HG02973 (cell line): ENCODE measurements around the gene TMEM37.

Source experiments
- ATAC-seq: cut with Tn5 transposase; IDR thresholded peaks from one replicate; pipeline ENCODE4 v1.9.1; 2021; ENCODE audit warnings: moderate library complexity; ENCODE audit not compliant: unreplicated experiment

The TMEM37 gene

GRCh38 chr2:119431976-119432850, 559 bp downstream of the TMEM37 start:
- no peak for ATAC-seq

DNA sequence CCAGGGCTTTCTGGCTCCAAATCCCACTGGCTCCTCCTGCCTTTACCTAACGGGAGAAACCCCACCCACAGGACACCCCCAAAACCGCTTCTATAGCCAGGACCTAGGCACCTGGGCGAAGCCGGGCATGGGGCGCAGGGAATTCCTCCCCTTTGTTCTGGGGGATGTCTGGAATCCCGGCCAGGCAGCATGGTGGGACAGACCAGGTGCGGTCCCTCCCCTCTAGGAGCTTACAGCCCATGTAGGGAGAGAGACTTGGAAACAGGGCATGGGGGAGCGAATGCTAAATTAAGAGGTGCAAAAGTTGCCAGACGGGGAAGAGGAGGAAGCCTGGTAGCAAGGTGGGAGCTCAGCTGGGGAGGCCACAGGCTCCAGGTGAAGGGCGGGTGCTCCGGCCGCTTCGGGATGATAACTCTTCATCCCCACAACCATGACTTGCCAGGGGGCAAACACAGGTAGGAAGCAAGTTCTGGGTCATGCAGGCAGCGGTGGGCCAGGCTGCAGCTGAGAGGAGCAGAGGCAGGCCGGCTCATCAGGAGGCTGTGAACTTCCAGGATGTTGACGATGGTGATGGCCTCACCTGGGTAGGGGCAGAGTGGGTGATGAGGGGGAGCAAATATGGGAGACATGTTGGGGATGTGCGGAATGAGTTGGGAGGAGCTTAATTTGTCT, 1.3 kb downstream of the TMEM37 start:
- ATAC-seq: no peak

- ATAC-seq: no peak
These were observed 2.1 kb downstream of the TMEM37 start for GRCh38 chr2:119433636-119434327.

DNA sequence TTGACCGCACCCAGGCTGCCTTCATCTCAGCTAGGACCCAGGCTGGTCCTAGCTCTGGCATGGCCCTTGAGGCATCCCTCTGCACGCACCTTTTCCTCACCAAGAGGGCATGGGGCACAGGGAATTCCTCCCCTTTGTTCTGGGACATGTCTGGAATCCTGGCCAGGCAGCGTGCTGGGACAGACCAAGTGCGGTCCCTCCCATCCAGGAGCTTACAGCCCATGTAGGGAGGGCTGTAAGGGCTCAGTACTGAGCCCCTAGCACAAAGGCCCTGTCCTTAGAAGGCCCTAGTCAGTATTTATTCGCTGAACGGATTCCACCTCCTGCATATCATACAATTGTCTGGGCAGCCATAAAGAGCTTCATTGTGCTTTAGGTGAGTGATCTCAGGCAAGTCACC, 3.0 kb downstream of the TMEM37 start:
- no peak for ATAC-seq

DNA sequence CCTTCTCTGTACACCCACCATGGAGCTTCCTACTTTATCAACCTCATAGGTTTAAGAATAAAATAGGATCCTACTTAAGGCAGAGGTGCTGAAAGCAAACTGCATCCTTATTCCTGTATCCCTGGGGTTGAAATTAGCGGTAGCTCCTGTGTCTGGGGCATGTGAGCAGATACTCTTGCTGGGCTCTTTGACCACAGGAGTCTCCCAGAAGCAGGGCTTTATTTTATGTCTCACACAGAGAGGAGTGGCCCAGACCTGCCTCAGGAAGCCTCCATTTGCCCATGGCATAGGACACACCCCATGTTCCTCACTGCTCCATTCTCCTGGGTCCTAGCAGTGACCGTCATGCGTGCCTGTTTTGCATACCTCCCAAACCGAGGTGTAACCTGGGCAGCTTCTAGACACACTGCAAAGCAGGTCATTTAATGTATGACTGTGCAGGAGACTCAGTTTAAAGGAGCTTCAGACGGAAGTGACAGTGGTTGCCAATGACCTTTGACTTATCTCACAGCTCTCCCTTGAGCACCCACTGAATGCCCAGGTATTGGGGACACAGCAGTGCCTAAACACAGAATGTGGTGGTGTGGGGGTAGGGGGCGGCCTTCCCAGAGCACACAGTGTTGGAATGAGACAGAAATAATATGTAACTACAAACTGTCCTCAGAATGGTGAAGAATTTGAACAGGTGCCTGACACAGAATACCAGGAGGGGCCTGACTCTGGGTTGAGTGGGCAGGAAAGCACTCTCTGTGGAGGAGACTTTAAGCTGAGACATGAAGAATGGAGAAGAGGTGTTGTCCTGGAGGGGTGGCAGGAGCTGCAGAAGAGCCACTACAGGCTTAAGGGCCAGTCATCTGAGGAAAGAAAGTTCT, 3.7 kb downstream of the TMEM37 start:
- ATAC-seq: no peak

- no peak for ATAC-seq
These were observed 4.3 kb downstream of the TMEM37 start for GRCh38 chr2:119435953-119436297.

DNA sequence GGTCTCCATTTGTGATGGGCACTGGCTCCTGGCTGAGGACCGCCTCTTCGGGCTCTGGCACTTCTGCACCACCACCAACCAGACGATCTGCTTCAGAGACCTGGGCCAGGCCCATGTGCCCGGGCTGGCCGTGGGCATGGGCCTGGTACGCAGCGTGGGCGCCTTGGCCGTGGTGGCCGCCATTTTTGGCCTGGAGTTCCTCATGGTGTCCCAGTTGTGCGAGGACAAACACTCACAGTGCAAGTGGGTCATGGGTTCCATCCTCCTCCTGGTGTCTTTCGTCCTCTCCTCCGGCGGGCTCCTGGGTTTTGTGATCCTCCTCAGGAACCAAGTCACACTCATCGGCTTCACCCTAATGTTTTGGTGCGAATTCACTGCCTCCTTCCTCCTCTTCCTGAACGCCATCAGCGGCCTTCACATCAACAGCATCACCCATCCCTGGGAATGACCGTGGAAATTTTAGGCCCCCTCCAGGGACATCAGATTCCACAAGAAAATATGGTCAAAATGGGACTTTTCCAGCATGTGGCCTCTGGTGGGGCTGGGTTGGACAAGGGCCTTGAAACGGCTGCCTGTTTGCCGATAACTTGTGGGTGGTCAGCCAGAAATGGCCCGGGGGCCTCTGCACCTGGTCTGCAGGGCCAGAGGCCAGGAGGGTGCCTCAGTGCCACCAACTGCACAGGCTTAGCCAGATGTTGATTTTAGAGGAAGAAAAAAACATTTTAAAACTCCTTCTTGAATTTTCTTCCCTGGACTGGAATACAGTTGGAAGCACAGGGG, 5.5 kb downstream of the TMEM37 start:
- no peak for ATAC-seq

DNA sequence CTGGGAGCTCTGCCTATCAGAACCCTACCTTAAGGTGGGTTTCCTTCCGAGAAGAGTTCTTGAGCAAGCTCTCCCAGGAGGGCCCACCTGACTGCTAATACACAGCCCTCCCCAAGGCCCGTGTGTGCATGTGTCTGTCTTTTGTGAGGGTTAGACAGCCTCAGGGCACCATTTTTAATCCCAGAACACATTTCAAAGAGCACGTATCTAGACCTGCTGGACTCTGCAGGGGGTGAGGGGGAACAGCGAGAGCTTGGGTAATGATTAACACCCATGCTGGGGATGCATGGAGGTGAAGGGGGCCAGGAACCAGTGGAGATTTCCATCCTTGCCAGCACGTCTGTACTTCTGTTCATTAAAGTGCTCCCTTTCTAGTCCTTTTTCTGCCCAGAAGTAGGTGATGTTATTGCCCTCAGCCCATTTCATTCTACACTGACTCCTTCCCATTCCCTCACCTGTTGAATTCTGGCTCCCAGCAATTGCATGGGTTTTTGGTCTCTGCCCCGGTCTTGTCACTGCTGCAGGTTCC, 6.5 kb downstream of the TMEM37 start:
- no peak for ATAC-seq

GRCh38 chr2:119438726-119439284, 7.2 kb downstream of the TMEM37 start:
- ATAC-seq: no peak

DNA sequence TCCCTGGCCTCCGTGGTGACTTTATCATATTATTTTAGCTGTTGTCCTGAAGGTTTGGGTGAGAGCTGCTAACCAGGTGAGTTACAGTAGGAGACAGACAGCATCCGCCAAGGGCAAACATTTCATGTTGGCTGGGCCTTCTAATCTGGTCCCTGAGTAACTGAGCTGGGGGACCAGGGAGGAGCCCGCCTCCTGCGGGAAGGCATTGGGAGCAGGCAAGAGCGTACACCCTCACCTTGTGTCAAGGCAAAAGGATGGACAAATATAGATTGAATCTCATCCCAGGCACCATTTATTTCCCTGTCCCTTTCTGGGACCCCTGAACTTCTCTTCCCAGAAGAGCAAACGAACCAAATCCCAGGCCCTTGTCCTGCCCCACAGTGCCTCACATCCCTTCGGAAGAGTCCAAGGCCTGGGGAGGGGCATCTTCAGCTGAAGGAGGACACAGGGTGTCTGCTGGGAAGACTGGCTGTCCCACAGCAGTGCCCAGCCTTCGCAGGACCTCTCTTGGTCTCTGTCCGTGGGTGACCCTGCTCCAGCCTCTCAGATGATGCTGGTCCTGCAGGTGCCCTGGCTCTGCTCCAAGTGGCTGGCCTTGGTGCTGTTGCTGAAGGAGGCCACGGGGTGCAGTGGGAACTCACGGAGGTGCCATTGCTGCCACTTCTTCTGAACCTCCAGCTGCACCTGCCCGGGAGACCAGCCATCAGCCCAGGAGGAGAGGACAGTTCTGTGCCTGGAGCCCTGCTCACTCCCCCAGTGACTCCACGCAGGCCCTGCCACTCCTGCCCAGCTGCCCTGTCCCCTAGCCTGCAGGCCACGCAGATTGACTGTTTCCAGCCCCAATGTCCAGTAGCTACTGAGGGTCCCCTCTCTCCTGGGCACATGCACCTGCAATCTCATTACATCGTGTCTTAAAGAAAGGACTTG, 8.2 kb downstream of the TMEM37 start:
- ATAC-seq: no peak

DNA sequence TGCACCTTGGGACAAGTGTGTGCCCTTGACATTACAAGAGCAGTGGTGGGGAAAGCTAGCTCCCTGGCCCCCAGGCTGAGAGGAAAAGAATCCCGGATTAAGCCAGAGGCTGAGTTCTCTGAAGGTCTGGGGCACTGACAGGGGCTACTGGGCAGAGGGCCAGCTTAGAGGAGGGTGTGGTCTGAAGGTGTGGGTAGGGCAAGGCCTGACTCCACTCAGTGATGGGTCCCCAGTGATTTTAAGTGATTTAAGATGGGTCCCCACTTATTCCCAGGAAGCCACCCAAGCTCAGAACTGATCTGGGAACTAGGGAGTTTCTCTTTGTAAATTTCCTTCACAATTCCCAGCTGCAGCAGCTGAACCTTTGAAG, 8.8 kb downstream of the TMEM37 start:
- no peak for ATAC-seq

GRCh38 chr2:119440873-119441272, 9.2 kb downstream of the TMEM37 start:
- ATAC-seq: no peak

- ATAC-seq: no peak
These were observed 9.9 kb downstream of the TMEM37 start for GRCh38 chr2:119441376-119442225.

DNA sequence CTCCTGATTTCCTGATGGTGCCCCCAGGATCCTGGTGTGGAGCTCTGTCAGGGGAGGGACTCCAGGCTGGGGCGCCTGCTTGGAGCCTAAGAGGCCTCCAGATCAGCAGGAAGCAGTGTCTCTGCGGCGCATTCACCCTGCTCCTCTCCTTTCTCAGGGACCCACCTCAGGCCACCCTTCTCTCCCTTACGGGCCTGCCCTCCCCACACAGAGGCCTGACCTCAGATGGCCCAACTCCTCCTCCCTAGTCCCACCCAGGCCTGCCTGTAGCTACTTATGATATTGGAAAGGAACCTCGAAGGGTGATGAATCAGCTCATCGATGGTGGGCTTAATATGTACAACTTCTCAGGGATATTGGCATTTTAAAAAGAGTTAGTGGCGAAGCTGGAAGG, 10.6 kb downstream of the TMEM37 start:
- ATAC-seq: no peak

- no peak for ATAC-seq
These were observed 11.2 kb downstream of the TMEM37 start for GRCh38 chr2:119442850-119443249.

DNA sequence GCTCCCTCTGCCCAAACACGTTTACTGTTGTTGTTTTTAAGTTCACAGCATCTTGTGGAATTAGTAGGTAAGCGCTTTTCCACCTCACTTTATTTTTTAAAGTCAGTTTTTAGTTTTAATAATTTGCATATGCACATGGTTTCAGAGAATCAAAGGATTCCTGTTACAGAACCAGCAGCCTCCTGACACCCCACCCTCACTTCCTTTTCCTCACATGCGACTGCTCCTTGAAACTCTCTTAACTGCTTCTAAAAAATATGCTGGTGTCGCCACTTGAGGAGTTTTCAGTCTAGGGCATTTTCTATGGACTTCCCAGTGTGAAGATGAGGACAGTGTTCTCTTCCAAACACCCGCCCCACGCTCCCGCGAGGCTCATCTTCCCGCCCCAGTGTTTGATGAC, 14.4 kb downstream of the TMEM37 start:
- ATAC-seq: no peak

DNA sequence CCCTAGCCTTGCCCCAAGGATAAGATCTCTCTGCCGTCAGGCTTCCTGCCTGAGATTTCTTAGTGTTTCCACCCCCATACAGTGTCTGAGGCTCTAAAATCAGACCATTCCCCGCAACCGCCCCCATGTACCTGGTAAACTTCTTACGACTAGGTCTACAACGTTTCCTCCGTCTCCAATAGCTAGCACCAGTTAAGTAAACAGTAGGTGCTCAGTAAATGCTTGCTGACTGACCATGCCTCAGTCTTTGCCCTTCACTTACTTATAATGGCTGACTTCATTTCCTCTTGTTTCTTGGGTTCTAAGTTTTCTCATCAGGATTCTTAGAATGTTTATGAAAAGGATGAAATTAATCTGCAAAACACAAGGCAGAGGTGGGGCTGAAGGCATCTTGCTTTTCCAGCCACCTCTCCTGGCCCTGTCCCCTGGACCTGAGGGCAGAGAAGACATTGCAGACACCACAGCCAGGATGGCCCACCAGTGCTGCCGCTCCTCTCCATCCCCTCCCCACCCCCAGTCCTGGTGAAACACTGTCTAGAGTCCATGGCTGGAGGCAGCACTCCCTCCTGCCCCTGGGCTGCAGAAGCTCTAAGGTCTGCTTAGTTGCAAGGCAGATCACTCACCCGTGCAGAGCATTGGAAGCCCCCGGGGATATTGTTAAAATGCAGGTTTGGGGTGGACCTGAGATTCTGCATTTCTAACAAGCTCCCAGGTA, 16.9 kb downstream of the TMEM37 start:
- ATAC-seq: no peak
